SU-DHL-6 (cell line): ENCODE measurements around the gene SPIRE2.

Experiments used
- EZH2phosphoT487 ChIP-seq: fragments of 200-600 bp; sonication (generic), shearing (Covaris generic); conservative IDR thresholded peaks from 2 replicates; pipeline ENCODE4 v1.6.1; 2018; ENCODE audit warnings: mild to moderate bottlenecking, antibody characterized with exemption, low read length, moderate library complexity, mixed read lengths
- TF ChIP-seq, protein P1 (sequence below): fragments of 200-600 bp; sonication (generic); IDR thresholded peaks from one replicate; pipeline ENCODE4 v1.5.1; 2017; ENCODE audit warnings: antibody characterized with exemption, mild to moderate bottlenecking, low read length, moderate library complexity; ENCODE audit not compliant: insufficient read depth, poor library complexity, severe bottlenecking

DNA sequence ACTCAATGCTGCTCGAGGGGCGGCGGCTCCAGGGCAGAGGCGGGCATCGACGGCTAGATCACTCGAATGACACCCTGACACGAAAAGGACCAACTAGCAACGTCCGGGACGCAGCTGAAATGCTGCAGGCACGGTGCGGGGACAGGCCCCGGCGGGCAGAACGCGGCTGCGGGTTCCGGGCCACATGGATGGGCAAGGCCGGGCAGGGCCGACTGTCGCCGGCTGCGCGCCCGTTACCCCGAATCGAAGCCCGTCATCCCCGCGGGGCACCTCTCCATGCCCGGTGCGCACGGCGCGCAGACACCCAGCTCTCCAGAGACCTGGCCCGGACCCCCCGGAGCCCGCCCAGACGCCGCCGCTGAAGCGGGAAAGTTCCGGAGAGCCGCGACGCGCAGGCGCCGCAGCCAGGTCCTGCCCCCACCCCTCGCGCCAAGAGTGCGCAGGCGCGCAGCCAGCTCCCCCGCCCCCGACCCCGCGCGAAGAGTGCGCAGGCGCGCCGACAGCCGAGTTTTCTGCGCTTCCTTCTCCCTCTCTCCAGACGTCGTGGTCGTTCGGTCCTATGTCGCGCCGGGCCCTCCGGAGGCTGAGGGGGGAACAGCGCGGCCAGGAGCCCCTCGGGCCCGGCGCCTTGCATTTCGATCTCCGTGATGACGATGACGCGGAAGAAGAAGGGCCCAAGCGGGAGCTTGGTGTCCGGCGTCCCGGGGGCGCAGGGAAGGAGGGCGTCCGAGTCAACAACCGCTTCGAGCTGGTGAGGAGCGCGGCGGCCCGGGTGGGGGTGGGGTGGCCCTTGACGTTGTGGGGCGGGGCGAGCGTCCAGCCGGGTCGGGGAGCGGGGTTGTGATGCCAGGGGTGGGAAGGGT, 45.1 kb downstream of the SPIRE2 start, which contains the start of gene TCF25:
- TF ChIP-seq, protein P1, sequence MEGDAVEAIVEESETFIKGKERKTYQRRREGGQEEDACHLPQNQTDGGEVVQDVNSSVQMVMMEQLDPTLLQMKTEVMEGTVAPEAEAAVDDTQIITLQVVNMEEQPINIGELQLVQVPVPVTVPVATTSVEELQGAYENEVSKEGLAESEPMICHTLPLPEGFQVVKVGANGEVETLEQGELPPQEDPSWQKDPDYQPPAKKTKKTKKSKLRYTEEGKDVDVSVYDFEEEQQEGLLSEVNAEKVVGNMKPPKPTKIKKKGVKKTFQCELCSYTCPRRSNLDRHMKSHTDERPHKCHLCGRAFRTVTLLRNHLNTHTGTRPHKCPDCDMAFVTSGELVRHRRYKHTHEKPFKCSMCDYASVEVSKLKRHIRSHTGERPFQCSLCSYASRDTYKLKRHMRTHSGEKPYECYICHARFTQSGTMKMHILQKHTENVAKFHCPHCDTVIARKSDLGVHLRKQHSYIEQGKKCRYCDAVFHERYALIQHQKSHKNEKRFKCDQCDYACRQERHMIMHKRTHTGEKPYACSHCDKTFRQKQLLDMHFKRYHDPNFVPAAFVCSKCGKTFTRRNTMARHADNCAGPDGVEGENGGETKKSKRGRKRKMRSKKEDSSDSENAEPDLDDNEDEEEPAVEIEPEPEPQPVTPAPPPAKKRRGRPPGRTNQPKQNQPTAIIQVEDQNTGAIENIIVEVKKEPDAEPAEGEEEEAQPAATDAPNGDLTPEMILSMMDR, result no peak
- no peak for TF ChIP-seq EZH2phosphoT487
